Skeletal muscle tissue (tissue), 4 donors: Measurements from ENCODE around the gene H3-3A. TPM values are rescaled to one million over a fixed set of nuclear protein-coding genes. Genes with fewer than 3 reads are reported as not detected.
"Not testable (repeated sequence)": the region's sequence is repeated elsewhere in the genome, so short reads cannot be mapped to it uniquely, and the experiment has no call there.

Experiments used
- H3K27ac ChIP-seq: one replicate; pipeline ENCODE4 v1.7.0; 2013; ENCODE audit warnings: mild to moderate bottlenecking, low read depth, low read length, inconsistent platforms
- H3K27me3 ChIP-seq, 3 donors: one replicate each; pipeline ENCODE4 v1.7.0; 2013; ENCODE audit warnings: low read length in 3 of 3; ENCODE audit not compliant: control insufficient read depth in 3 of 3, insufficient read depth in 3 of 3
- H3K36me3 ChIP-seq, 3 donors: one replicate each; pipeline ENCODE4 v1.7.0; 2013; ENCODE audit warnings: low read length in 3 of 3; ENCODE audit not compliant: control insufficient read depth in 3 of 3, insufficient read depth in 3 of 3
- H3K4me1 ChIP-seq, 3 donors: one replicate each; pipeline ENCODE4 v1.7.0; 2013; ENCODE audit warnings: low read length in 3 of 3, mild to moderate bottlenecking in 3 of 3; ENCODE audit not compliant: control insufficient read depth in 3 of 3, insufficient read depth in 3 of 3
- H3K4me3 ChIP-seq, 3 donors: one replicate each; pipeline ENCODE4 v1.7.0; 2013; ENCODE audit warnings: low read length in 3 of 3
- H3K9ac ChIP-seq, 3 donors: one replicate each; pipeline ENCODE4 v1.7.0; 2013; ENCODE audit warnings: low read length in 3 of 3, mild to moderate bottlenecking in 3 of 3, moderate library complexity in 2 of 3, low read depth in 1 of 3
- H3K9me3 ChIP-seq, 3 donors: one replicate each; pipeline ENCODE4 v1.7.0; 2013; ENCODE audit warnings: low read length in 3 of 3; ENCODE audit not compliant: control insufficient read depth in 3 of 3
- total RNA-seq: library from RNA; depleted of rRNA; stranded (reverse); fragments of >200 nt; gene quantifications from one replicate; pipeline ENCODE4 v1.2.3, GENCODE V29; 2014
- donor health status: Osteomylitis.

The H3-3A gene
- total RNA-seq, 1 donor from 2014 or later: 319 TPM

DNA sequence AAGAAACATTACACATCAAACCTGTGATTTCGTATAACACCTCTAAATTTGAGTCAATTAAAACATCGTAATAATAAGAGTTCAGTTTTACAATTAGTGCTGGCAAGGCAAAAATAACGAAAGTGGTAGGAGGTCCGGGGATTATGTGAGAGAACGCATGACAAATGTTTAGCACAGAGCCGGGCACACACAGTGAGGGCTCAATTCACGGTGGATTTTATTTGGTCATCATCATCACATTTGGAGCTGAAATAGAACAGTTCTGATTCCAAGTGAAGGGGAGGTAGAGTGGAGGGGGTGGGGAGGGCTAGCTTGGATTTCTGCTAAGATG, 20.0 kb downstream of the H3-3A start:
- Histone ChIP-seq H3K36me3 (no peaks in the 10 kb centered on the region), H3K27me3 (no peaks in the 10 kb centered on the region), H3K9ac (peak overlapping the region; percentile 65 to 83 (median 77)), H3K27ac (no peak overlapping the region), H3K4me1 (peaks cover 13 to 21% (median 13%) of the 10 kb centered on the region in 3 donors), H3K4me3 (peak overlapping the region; percentile 63 to 80 (median 74)), H3K9me3 (no peaks in the 10 kb centered on the region)

DNA sequence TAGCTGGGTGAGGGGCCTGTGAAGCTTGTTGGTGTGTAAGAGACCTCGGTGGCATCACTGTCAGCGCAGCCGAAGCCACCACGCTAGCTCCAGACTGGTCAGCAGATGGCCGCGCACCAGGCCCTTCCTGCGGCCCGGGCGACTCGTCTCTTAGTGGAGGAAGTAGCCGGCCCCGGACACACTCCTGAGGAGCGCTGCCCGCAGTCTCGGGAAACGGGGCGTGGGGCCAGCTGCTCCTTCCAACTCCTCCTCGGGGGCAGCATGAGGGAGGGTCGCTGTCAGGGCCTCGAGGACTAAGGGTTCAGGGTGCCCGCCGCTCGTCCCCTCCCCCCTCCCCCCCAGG, 20.4 kb downstream of the H3-3A start:
- Histone ChIP-seq H3K27ac (no peak overlapping the region), H3K36me3 (no peaks in the 10 kb centered on the region), H3K4me3 (peak overlapping the region; percentile 63 to 80 (median 74)), H3K9ac (peak overlapping the region; percentile 65 to 83 (median 77)), H3K4me1 (peaks cover 13 to 21% (median 13%) of the 10 kb centered on the region in 3 donors), H3K9me3 (no peaks in the 10 kb centered on the region), H3K27me3 (no peaks in the 10 kb centered on the region)

DNA sequence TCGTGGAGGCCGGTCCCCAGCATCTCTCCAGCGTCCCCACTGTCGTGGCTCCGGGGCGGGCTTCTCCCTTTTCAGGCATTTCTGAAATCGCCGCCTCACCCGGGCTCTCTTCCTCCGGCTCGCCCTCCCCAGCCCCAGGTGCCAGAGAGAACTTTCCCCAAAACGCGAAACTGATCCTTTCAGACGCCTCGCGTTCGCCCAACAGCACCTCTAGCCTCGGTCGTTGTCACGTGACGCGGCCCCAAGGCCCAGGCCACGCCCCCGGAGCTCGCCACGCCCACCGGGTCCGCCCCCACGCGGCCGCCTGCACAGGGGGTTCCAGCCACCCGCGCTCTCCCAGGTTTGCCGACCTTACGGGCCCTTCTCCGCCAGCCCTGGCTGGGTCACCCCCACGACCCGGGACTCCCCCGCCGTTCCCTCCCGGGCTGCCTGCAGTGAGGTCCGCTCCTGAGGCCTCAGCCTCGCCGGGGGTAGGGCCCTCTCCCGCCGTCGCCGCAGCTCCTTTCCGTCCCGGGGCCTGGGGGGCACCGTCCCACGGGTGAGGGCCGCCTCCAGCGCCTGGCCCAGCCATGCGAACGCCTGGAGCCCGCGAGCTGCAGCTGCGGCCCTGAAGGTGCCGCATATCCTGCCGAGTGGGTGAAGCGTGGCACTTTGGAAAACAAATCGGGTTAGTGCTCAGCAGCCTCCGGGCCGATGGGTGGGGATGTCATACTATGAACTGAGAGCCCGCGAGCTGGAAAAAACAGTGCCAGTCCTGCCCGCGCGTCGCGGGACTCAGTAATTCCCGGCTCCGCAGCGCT, 21.0 kb downstream of the H3-3A start:
- peak overlapping the region; percentile 19 for H3K27ac ChIP-seq
- peak overlapping the region; percentile 65 to 83 (median 77) for H3K9ac ChIP-seq

DNA sequence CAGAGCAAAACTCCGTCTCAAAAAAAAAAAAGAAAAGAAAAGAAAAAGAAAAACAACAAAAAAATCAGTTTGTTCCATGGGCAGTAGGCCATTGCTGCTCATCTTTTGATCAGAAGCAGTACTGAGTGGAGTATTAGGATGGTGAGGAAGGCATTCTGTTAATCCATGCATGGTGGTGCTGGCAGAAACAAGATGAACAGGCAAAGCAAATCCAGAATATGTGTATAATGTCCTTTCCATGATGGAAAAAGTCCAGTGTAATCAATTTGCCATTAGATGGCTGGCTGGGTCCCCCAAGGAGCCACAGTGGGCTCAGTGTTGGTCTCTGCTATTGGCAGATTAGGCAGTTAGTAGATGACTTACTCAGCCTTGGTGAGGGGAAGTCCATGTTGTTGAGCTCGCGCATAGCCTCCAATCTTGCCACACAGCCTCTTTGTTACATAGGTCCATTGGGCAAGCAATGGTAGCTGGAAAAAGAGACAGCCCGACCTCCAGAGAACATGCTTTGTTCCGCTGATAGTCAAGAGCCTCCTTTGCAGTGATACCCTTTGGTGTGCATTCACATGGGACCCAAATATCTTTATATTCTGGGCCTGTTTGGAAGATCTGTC, 23.3 kb downstream of the H3-3A start:
- no peaks in the 10 kb centered on the region for H3K36me3 ChIP-seq
- no peak overlapping the region for H3K4me3 ChIP-seq
- H3K9ac ChIP-seq: no peak overlapping the region
- no peak overlapping the region for H3K27ac ChIP-seq
- H3K9me3 ChIP-seq: no peaks in the 10 kb centered on the region
- no peaks in the 10 kb centered on the region for H3K27me3 ChIP-seq
- peaks cover 4 to 12% (median 9%) of the 10 kb centered on the region in 3 donors for H3K4me1 ChIP-seq

More for the DNA sequence above, 21.0 kb downstream of the H3-3A start:
- Histone ChIP-seq H3K4me1 (peaks cover 9 to 16% (median 11%) of the 10 kb centered on the region in 3 donors), H3K9me3 (no peaks in the 10 kb centered on the region), H3K27me3 (no peaks in the 10 kb centered on the region), H3K36me3 (no peaks in the 10 kb centered on the region), H3K4me3 (peak overlapping the region; percentile 63 to 80 (median 74))

DNA sequence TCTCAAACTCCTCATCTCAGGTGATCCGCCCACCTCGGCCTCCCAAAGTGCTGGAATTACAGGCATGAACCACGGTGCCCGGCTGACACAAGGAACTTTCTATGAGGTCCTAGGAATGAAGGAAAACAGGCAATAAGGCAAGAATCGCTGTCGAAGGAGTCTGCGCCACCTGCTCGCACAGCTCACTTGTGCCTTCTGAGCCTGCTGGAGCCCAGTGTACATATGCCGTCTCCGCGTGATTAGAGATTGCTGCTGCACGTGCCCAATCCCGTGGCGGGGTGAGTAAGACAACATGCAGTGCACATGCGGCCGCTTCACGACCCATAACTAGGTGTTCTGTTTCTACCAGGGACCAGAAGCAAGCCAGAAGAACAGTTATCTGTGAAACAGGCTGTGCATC, 24.3 kb downstream of the H3-3A start:
- H3K9ac ChIP-seq: no peak overlapping the region
- H3K27ac ChIP-seq: no peak overlapping the region
- H3K9me3 ChIP-seq: no peaks in the 10 kb centered on the region
- no peaks in the 10 kb centered on the region for H3K27me3 ChIP-seq
- H3K4me3 ChIP-seq: no peak overlapping the region
- no peaks in the 10 kb centered on the region for H3K36me3 ChIP-seq
- H3K4me1 ChIP-seq: peaks cover 4 to 12% (median 9%) of the 10 kb centered on the region in 3 donors

DNA sequence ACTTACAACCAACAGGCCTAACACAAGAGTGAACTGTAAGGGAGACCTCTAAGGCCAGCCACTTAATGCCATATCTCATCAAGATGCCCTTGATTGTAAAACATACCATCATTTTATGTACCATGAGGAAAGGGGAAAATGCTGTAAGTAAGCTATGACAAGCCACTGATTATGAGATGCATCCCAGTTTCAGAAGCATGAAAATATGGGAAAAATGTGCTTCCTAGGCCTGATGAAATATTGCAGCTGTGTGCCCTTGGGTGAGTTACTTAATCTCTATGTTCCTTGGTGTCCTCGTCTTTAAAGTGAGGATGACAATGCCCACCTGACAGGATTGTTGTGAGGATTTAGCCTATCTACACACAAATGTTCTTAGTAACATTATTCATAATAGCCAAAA, 28.9 kb downstream of the H3-3A start:
- Histone ChIP-seq H3K4me1 (no peaks in the 10 kb centered on the region), H3K4me3 (no peak overlapping the region), H3K27ac (no peak overlapping the region), H3K36me3 (no peaks in the 10 kb centered on the region), H3K27me3 (no peaks in the 10 kb centered on the region), H3K9me3 (no peaks in the 10 kb centered on the region), H3K9ac (no peak overlapping the region)

DNA sequence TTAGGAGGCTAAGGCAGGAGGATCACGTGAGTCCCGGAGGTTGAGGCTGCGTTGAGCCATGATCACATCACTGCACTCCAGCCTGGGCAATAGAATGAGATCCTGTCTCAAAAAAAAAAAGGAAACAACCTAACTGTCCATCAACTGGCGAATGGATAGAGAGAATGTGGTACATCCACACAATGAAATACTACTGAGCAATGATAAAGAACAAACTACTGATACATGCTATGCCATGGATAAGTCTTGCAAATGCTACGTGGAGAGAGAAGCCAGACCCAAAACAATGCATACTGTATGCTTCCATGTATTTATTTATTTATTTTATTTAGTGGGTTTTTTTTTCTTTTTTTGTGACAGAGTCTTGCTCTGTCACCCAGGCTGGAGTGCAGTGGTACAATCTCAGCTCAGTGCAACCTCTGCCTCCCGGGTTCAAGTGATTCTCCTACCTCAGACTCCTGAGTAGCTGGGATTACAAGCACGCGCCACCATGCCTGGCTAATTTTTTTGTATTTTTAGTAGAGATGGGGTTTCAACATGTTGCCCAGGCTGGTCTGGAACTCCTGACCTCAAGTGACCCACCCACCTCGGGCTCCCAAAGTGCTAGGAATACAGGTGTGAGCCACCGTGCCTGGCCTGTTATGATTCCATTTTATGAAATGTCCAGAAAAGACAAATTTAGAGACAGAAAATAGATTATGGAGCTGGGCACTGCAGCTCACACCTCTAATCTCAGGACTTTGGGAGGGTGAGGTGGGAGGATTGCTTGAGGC, 29.7 kb downstream of the H3-3A start:
- H3K27ac ChIP-seq, H3K9me3 ChIP-seq, H3K36me3 ChIP-seq, H3K9ac ChIP-seq, H3K4me1 ChIP-seq, H3K4me3 ChIP-seq, H3K27me3 ChIP-seq: not testable (repeated sequence)

DNA sequence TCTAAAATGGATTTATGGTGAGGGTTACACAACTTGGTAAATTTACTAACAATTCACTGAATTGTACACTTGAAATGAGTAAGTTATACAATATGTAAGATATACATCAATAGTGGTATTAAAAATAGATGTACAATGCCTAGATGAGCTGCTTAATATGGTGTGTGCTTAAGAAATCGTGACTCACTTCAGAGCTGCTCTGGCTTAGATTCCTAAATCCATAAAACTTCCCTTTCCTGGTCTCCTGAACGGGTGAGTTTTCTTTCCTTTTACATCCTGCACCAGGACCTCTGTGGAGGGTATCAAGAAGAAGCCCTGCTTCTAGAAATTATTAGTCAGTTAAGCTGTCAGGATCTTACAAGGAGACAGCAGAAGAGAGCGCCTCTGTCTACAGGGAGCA, 30.4 kb downstream of the H3-3A start:
- Histone ChIP-seq H3K9ac (no peak overlapping the region), H3K4me3 (no peak overlapping the region), H3K9me3 (no peaks in the 10 kb centered on the region), H3K27me3 (no peaks in the 10 kb centered on the region), H3K27ac (no peak overlapping the region), H3K36me3 (no peaks in the 10 kb centered on the region), H3K4me1 (no peaks in the 10 kb centered on the region)

DNA sequence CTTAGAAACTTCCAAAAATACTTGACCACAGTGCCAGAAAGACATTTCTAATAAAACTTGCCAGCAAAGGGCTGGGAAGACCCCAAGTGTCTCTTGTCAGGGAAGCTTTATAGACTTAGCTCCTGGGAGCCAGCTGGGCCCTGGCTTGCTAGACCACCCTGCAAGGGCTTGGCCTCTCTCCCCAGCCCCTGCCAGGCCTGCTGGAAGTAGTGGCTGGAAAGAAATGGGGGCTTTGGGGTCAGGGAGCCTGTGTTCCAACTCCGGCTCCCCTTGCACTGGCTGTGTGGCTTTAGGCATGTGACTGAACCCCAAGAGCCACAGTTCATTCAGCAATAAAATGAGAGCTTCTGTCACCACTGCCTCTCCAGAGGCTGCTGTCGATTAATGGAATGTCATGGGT, 31.1 kb downstream of the H3-3A start:
- Histone ChIP-seq H3K9ac (no peak overlapping the region), H3K4me3 (no peak overlapping the region), H3K36me3 (no peaks in the 10 kb centered on the region), H3K4me1 (no peaks in the 10 kb centered on the region), H3K27me3 (no peaks in the 10 kb centered on the region), H3K9me3 (no peaks in the 10 kb centered on the region), H3K27ac (no peak overlapping the region)

DNA sequence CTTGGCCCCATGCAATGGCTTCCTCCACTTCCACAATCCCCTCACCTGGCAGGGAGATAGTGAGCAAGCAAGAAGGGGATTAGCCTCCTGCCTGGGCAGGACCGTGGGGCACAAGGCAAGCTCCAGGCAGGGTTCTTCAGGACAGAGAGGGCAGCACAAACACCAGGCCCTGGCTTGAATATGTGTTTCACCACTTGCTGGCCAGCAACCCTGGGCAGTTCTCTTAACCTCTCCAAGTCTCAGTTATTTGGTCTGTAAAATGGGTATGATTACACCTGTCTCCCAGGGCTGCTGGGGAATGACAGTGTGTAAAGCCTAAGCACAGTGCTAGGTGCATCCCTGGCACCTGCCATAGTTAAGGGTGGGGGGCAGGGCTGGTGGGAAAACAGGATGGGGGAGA, 31.9 kb downstream of the H3-3A start:
- H3K4me1 ChIP-seq: no peaks in the 10 kb centered on the region
- no peaks in the 10 kb centered on the region for H3K9me3 ChIP-seq
- H3K4me3 ChIP-seq: no peak overlapping the region
- H3K9ac ChIP-seq: no peak overlapping the region
- H3K27me3 ChIP-seq: no peaks in the 10 kb centered on the region
- H3K36me3 ChIP-seq: no peaks in the 10 kb centered on the region
- no peak overlapping the region for H3K27ac ChIP-seq
